ENCODE data around the gene MADCAM1. TPM values are rescaled to one million over a fixed set of nuclear protein-coding genes. Genes with fewer than 3 reads are reported as not detected.

Gene MADCAM1
- total RNA-seq, 1 donor: 0.72 TPM

DNA sequence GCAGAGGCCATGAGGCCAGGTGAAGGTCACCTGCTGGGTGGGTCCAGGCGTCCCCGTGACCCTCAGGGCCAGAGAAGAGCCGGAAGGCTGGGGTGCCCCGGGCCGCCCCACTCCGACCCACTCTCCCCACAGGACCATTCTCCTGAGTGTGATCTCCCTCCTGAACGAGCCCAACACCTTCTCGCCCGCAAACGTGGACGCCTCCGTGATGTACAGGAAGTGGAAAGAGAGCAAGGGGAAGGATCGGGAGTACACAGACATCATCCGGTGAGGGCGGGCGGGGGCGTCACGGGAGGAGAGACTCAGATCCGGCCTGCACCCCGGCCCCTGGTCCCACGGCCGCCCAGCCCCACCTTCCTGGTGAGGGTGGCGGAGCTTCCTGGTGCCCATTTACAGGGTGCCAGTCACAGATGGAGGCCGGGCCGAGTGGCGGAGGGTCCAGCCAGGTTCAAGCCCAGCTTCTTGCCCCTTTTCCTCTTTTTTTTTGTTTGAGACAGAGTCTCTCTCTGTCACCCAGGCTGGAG lies 40.7 kb downstream of the MADCAM1 start:
- no peak overlapping the region for H2AFZ ChIP-seq (ENCODE audit: low read length)
- TF ChIP-seq, protein P1, sequence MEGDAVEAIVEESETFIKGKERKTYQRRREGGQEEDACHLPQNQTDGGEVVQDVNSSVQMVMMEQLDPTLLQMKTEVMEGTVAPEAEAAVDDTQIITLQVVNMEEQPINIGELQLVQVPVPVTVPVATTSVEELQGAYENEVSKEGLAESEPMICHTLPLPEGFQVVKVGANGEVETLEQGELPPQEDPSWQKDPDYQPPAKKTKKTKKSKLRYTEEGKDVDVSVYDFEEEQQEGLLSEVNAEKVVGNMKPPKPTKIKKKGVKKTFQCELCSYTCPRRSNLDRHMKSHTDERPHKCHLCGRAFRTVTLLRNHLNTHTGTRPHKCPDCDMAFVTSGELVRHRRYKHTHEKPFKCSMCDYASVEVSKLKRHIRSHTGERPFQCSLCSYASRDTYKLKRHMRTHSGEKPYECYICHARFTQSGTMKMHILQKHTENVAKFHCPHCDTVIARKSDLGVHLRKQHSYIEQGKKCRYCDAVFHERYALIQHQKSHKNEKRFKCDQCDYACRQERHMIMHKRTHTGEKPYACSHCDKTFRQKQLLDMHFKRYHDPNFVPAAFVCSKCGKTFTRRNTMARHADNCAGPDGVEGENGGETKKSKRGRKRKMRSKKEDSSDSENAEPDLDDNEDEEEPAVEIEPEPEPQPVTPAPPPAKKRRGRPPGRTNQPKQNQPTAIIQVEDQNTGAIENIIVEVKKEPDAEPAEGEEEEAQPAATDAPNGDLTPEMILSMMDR (IDR thresholded peaks at IDR 0.05; ENCODE audit: extremely low read depth, low read depth, low read length): no peak
- H3K27ac ChIP-seq (ENCODE audit: low read depth, low read length): no peak overlapping the region
- no peak overlapping the region for H3K4me2 ChIP-seq (ENCODE audit: insufficient read depth, low read length)
- H3K27me3 ChIP-seq (ENCODE audit: insufficient read depth, low read length): no peaks in the 10 kb centered on the region
- H4K20me1 ChIP-seq (ENCODE audit: insufficient read depth, low read length): peaks cover 50% of the 10 kb centered on the region
- H3K79me2 ChIP-seq (ENCODE audit: insufficient read depth, low read length): peaks cover 66% of the 10 kb centered on the region
- DNase-seq (ENCODE audit: insufficient read length, low spot score, missing footprints): no peak
- H3K9me3 ChIP-seq (ENCODE audit: low read depth, low read length): no peaks in the 10 kb centered on the region
- H3K4me3 ChIP-seq (ENCODE audit: insufficient read depth, low read length): no peak overlapping the region
- H3K4me1 ChIP-seq (ENCODE audit: insufficient read depth, low read length): peaks cover 10% of the 10 kb centered on the region
- peaks cover 11% of the 10 kb centered on the region for H3K36me3 ChIP-seq (ENCODE audit: insufficient read depth, low read length)

DNA sequence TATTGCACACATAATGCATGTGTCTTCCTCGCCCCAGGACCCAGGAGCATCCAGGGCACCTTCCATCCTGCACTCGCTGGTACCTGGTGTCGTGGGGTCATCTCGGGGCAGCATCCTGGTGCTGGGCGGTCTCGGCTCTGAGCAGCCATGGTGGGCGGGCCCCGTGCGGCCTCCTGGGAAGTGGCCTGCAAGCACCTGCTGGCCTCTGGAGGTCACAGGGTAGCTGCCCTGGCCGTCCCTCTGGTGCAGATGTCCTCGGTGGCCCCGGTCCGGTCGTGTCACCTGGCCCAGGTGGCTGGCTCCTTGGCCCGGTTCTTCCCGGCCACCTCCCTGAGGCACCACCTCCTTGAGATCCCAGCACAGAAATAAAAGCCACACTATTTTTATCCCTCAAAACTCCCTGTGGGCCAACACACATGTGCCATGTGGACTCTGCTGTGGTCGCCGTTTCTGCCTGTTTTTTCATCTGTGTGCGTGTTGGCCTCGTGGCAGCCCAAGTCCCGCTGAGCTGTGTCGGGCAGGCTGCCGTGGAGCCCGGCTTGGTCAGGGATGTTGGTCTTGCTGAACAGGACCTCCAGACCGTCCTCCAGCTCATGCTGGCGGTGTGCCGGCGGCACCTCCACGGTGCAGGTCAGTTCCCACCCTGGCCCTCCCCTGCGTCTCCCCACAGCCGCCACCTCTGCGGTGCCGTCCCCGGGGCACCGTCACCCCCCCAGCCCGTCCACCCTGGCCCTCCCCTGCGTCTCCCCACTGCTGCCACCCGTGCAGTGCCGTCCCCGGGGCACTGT lies 42.5 kb downstream of the MADCAM1 start:
- DNase-seq (ENCODE audit: insufficient read length, low spot score, missing footprints): no peak
- H3K4me1 ChIP-seq (ENCODE audit: insufficient read depth, low read length): peaks cover 3% of the 10 kb centered on the region
- H3K4me3 ChIP-seq (ENCODE audit: insufficient read depth, low read length): no peak overlapping the region
- TF ChIP-seq, protein P1 (IDR thresholded peaks at IDR 0.05; ENCODE audit: extremely low read depth, low read depth, low read length): no peak
- peaks cover 36% of the 10 kb centered on the region for H4K20me1 ChIP-seq (ENCODE audit: insufficient read depth, low read length)
- H2AFZ ChIP-seq (ENCODE audit: low read length): no peak overlapping the region
- H3K27me3 ChIP-seq (ENCODE audit: insufficient read depth, low read length): no peaks in the 10 kb centered on the region
- H3K9me3 ChIP-seq (ENCODE audit: low read depth, low read length): no peaks in the 10 kb centered on the region
- peaks cover 47% of the 10 kb centered on the region for H3K79me2 ChIP-seq (ENCODE audit: insufficient read depth, low read length)
- H3K27ac ChIP-seq (ENCODE audit: low read depth, low read length): no peak overlapping the region
- H3K36me3 ChIP-seq (ENCODE audit: insufficient read depth, low read length): peaks cover 11% of the 10 kb centered on the region
- no peak overlapping the region for H3K4me2 ChIP-seq (ENCODE audit: insufficient read depth, low read length)

DNA sequence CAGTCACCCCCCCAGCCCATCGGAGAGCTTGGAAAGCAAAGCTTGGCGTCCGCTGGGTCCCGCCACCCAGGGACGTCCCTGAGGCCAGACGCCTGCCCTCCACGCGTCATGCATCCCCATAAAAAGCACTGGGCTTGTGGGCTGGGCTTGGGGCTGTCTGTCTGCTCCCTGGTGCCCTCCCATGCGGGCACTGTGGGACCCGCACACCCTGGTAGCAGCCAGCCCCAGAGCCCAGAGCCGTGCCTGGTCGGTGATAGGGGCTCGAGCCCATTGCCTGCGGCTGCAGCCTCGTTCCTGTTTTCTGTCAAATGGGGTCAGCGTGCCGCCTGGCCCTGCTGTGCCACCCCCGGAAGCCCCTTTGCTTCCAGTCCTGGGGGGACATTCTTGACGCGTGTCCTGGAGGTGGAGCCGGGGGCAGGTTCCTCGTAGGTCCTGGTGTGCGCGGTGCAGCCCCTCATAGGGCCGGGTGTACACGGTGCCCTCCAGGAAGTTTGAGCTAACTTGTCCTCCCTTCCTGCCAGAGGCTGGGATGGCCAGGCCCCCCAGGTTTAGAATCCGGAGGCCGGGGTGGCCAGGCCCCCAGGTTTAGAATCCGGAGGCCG lies 43.2 kb downstream of the MADCAM1 start:
- peaks cover 11% of the 10 kb centered on the region for H3K36me3 ChIP-seq (ENCODE audit: insufficient read depth, low read length)
- no peak overlapping the region for H3K4me3 ChIP-seq (ENCODE audit: insufficient read depth, low read length)
- peaks cover 41% of the 10 kb centered on the region for H3K79me2 ChIP-seq (ENCODE audit: insufficient read depth, low read length)
- no peak overlapping the region for H3K4me2 ChIP-seq (ENCODE audit: insufficient read depth, low read length)
- DNase-seq (ENCODE audit: insufficient read length, low spot score, missing footprints): no peak
- no peaks in the 10 kb centered on the region for H3K27me3 ChIP-seq (ENCODE audit: insufficient read depth, low read length)
- H2AFZ ChIP-seq (ENCODE audit: low read length): no peak overlapping the region
- no peaks in the 10 kb centered on the region for H3K4me1 ChIP-seq (ENCODE audit: insufficient read depth, low read length)
- TF ChIP-seq, protein P1 (IDR thresholded peaks at IDR 0.05; ENCODE audit: extremely low read depth, low read depth, low read length): no peak
- no peaks in the 10 kb centered on the region for H3K9me3 ChIP-seq (ENCODE audit: low read depth, low read length)
- H4K20me1 ChIP-seq (ENCODE audit: insufficient read depth, low read length): peaks cover 30% of the 10 kb centered on the region
- no peak overlapping the region for H3K27ac ChIP-seq (ENCODE audit: low read depth, low read length)

Measured in osteoblast (primary cell).